ENCODE data around the gene DEPDC1B. TPM values are rescaled to one million over a fixed set of nuclear protein-coding genes. Genes with fewer than 3 reads are reported as not detected.
"Not testable (repeated sequence)": the region's sequence is repeated elsewhere in the genome, so short reads cannot be mapped to it uniquely, and the experiment has no call there.

DEPDC1B gene
- total RNA-seq, 3 donors from 2014 or later = under 0.01 to 1.1 (median 0.29) TPM

GRCh38 chr5:60590172-60590571, 109.8 kb downstream of the DEPDC1B start:
- no peaks in the 10 kb centered on the region for H3K4me1 ChIP-seq
- no peaks in the 10 kb centered on the region for H3K27me3 ChIP-seq
- TF ChIP-seq CTCF (IDR thresholded peaks at IDR 0.05) = no peak
- TF ChIP-seq POLR2A (IDR thresholded peaks at IDR 0.05) = no peak
- no peak for DNase-seq (ENCODE audit: low spot score in 2 of 2)
- H3K4me3 ChIP-seq = no peak overlapping the region
- no peaks in the 10 kb centered on the region for H3K36me3 ChIP-seq
- intact Hi-C loops (cut with DNase I; ENCODE audit: low total_unique reads) = no loop called here
- no peak overlapping the region for H3K27ac ChIP-seq
- no peaks in the 10 kb centered on the region for H3K9me3 ChIP-seq

GRCh38 chr5:60587312-60587711, 112.7 kb downstream of the DEPDC1B start:
- H3K4me1 ChIP-seq; H3K36me3 ChIP-seq; intact Hi-C loops (cut with DNase I; ENCODE audit: low total_unique reads); H3K27ac ChIP-seq; DNase-seq (ENCODE audit: low spot score in 2 of 2); H3K9me3 ChIP-seq; H3K27me3 ChIP-seq; H3K4me3 ChIP-seq: not testable (repeated sequence)

- no peak for DNase-seq (ENCODE audit: low spot score in 2 of 2)
- H3K27ac ChIP-seq = no peak overlapping the region
- TF ChIP-seq POLR2A (IDR thresholded peaks at IDR 0.05) (no peak), CTCF (IDR thresholded peaks at IDR 0.05) (peak in 2 of 3 donors; percentile 18 to 19)
- intact Hi-C loops (cut with DNase I; ENCODE audit: low total_unique reads) = no loop called here
- no peaks in the 10 kb centered on the region for H3K4me1 ChIP-seq
- H3K27me3 ChIP-seq = no peaks in the 10 kb centered on the region
- no peak overlapping the region for H3K4me3 ChIP-seq
- H3K9me3 ChIP-seq = no peaks in the 10 kb centered on the region
- H3K36me3 ChIP-seq = no peaks in the 10 kb centered on the region
Observed at GRCh38 chr5:60586307-60586901, 113.6 kb downstream of the DEPDC1B start.

GRCh38 chr5:60585618-60586017, 114.3 kb downstream of the DEPDC1B start:
- DNase-seq (ENCODE audit: low spot score in 2 of 2) = no peak
- H3K4me3 ChIP-seq = no peak overlapping the region

GRCh38 chr5:60584304-60584703, 115.7 kb downstream of the DEPDC1B start:
- Histone ChIP-seq H3K4me3 (no peak overlapping the region), H3K27me3 (no peaks in the 10 kb centered on the region), H3K4me1 (no peaks in the 10 kb centered on the region), H3K27ac (no peak overlapping the region), H3K36me3 (no peaks in the 10 kb centered on the region), H3K9me3 (no peaks in the 10 kb centered on the region)
- intact Hi-C loops (cut with DNase I; ENCODE audit: low total_unique reads) = no loop called here
- DNase-seq (ENCODE audit: low spot score in 2 of 2) = no peak
- TF ChIP-seq POLR2A (IDR thresholded peaks at IDR 0.05) (no peak), CTCF (IDR thresholded peaks at IDR 0.05) (no peak), POLR2AphosphoS5 (IDR thresholded peaks at IDR 0.05) (no peak)

More at GRCh38 chr5:60585618-60586017, 114.3 kb downstream of the DEPDC1B start:
- no peak for TF ChIP-seq CTCF (IDR thresholded peaks at IDR 0.05)
- TF ChIP-seq POLR2A (IDR thresholded peaks at IDR 0.05) = no peak
- no peak for TF ChIP-seq POLR2AphosphoS5 (IDR thresholded peaks at IDR 0.05)
- Histone ChIP-seq H3K27ac (no peak overlapping the region), H3K9me3 (no peaks in the 10 kb centered on the region), H3K4me1 (no peaks in the 10 kb centered on the region), H3K36me3 (no peaks in the 10 kb centered on the region), H3K27me3 (no peaks in the 10 kb centered on the region)
- intact Hi-C loops (cut with DNase I; ENCODE audit: low total_unique reads) = no loop called here

GRCh38 chr5:60583616-60584015, 116.3 kb downstream of the DEPDC1B start:
- DNase-seq (ENCODE audit: low spot score in 2 of 2) = no peak
- Histone ChIP-seq H3K9me3 (no peaks in the 10 kb centered on the region), H3K4me3 (no peak overlapping the region), H3K27me3 (no peaks in the 10 kb centered on the region), H3K4me1 (no peaks in the 10 kb centered on the region), H3K36me3 (no peaks in the 10 kb centered on the region), H3K27ac (no peak overlapping the region)
- intact Hi-C loops (cut with DNase I; ENCODE audit: low total_unique reads) = no loop called here
- no peak for TF ChIP-seq POLR2AphosphoS5 (IDR thresholded peaks at IDR 0.05)
- no peak for TF ChIP-seq CTCF (IDR thresholded peaks at IDR 0.05)
- no peak for TF ChIP-seq POLR2A (IDR thresholded peaks at IDR 0.05)
